Measurements from ENCODE around the gene MAP2K5.

Gene MAP2K5

DNA sequence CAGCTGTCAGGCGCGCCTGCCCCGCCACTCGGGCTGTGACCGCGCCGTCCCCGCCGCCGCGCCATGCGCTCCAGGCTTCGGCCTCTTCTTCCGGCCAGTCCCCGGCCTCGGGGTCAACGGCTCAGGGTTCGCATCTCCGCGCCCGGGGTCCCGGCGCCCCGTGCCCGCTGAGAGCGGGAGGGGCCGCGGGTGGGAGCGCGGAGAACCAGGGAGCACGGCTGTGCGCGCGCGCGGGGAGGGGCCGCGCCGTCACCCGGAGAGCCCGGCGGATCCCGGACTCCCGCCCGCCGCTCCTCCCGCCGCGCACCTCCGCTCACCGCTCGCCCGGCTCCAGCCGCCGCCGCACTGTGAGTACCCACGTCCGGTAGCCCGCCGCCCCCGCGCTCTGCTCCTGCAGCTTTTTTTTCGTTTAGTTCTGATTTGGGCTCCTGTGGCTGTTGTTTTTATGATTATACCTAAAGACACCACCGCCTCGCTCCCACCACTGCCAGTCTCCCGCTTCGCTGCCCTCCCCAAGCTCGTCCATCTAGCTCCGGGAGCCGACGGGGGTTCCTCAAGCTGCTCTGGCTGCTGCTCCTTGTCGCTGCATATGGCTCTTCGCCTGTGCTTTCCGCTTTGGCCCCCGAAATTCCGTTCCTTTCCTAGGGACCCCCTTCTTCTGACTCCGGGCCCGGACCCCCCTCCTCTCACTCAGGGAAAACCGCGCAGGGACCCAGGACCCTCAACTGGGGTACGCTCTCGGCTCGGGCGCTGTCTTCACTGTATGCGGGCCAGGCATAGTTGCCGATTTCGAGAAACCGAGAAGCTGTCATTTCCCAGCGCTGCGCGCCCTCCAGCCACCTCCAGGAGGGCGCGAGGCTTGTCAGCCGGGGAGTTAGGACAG is 281.1 kb downstream of the MAP2K5 start (continued):
- TF ChIP-seq ZNF248 (tag by site-specific recombination; IDR thresholded peaks at IDR 0.05), result no peak
- TF ChIP-seq, protein P1, sequence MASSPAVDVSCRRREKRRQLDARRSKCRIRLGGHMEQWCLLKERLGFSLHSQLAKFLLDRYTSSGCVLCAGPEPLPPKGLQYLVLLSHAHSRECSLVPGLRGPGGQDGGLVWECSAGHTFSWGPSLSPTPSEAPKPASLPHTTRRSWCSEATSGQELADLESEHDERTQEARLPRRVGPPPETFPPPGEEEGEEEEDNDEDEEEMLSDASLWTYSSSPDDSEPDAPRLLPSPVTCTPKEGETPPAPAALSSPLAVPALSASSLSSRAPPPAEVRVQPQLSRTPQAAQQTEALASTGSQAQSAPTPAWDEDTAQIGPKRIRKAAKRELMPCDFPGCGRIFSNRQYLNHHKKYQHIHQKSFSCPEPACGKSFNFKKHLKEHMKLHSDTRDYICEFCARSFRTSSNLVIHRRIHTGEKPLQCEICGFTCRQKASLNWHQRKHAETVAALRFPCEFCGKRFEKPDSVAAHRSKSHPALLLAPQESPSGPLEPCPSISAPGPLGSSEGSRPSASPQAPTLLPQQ (tag by site-specific recombination; IDR thresholded peaks at IDR 0.05), result peak; percentile 35; the same call in 1 of the 2 replicates
- TF ChIP-seq ZNF114 (tag by site-specific recombination; IDR thresholded peaks at IDR 0.05), result no peak
- 0 out of 2 replicates have a peak, but pooled peaks have one; percentile 19 for TF ChIP-seq BCL11B (tag by site-specific recombination; IDR thresholded peaks at IDR 0.05; ENCODE audit: low read depth)
- TF ChIP-seq ZNF211 (tag by site-specific recombination; IDR thresholded peaks at IDR 0.05; ENCODE audit: low read depth), result no peak
- peak; percentile 58 for TF ChIP-seq ZFHX2 (tag by site-specific recombination; conservative IDR thresholded peaks at IDR 0.05)
- TF ChIP-seq HOXA7 (CRISPR knock-in tag; IDR thresholded peaks at IDR 0.05; ENCODE audit: borderline replicate concordance), result no peak
- TF ChIP-seq ZNF514 (tag by site-specific recombination; IDR thresholded peaks at IDR 0.05), result no peak
- TF ChIP-seq, protein P2, sequence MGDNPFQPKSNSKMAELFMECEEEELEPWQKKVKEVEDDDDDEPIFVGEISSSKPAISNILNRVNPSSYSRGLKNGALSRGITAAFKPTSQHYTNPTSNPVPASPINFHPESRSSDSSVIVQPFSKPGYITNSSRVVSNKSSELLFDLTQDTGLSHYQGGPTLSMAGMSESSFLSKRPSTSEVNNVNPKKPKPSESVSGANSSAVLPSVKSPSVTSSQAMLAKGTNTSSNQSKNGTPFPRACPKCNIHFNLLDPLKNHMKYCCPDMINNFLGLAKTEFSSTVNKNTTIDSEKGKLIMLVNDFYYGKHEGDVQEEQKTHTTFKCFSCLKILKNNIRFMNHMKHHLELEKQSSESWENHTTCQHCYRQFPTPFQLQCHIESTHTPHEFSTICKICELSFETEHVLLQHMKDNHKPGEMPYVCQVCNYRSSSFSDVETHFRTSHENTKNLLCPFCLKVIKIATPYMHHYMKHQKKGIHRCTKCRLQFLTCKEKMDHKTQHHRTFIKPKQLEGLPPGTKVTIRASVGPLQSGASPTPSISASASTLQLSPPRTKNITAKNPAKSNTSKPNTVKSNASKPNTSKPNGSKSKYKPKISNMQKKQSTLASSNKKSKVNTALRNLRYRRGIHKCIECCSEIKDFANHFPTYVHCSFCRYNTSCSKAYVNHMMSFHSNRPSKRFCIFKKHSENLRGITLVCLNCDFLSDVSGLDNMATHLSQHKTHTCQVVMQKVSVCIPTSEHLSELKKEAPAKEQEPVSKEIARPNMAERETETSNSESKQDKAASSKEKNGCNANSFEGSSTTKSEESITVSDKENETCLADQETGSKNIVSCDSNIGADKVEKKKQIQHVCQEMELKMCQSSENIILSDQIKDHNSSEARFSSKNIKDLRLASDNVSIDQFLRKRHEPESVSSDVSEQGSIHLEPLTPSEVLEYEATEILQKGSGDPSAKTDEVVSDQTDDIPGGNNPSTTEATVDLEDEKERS (tag by site-specific recombination; IDR thresholded peaks at IDR 0.05), result no peak
- TF ChIP-seq ZNF174 (tag by site-specific recombination; IDR thresholded peaks at IDR 0.05), result no peak
- TF ChIP-seq ZNF394 (tag by site-specific recombination; IDR thresholded peaks at IDR 0.05; ENCODE audit: borderline replicate concordance), result peak; percentile 76; the same call in 1 of the 2 replicates
- 0 out of 2 replicates have a peak, but pooled peaks have one; percentile 13 for TF ChIP-seq YY1 (tag by site-specific recombination; IDR thresholded peaks at IDR 0.05)
- TF ChIP-seq GLI4 (tag by site-specific recombination; IDR thresholded peaks at IDR 0.05), result no peak

DNA sequence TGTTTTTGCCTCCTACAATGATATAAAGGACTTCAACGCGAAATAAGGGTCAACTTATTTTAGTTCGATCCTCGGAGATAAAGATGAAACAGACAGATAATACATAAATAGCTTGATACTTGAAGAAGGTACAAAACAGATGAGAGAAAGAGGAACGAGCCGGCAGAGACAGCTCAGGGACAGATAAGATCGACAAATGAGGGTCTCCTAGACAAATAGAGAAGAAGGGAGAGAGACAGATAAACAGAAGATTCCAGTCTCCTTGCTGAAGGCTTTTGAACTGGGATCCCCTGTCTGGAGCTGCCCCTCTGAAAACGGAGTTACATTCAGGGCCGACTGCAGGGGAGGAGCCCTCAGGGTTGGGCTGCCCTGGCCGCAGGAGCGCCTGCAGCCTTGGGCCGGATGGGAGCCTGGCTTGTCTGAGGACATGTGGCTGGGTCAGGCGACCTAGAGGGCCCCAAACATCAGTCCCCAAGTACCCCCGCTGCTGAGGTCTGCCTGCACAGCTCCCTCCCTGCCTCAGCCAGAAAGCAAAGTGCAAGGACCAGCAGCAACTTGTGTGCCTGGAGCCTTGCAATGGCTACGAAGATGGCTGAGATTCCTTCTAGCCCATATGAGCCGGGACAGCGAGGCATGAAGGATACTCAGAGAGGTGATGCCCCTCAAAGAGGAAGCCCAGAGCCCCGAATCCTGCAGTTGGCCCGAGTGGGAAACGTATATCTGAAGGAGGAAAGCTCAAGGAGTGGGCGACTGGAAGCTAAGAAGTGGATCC is 281.9 kb downstream of the MAP2K5 start:
- no peak overlapping the region for H3K27ac ChIP-seq (ENCODE audit: extremely low read depth, low read depth, low read length)
- H3K4me3 ChIP-seq (ENCODE audit: low read depth, low read length), result no peak overlapping the region
- H3K9me3 ChIP-seq (ENCODE audit: control insufficient read depth, insufficient read depth, low read depth, low read length), result no peaks in the 10 kb centered on the region
- no peaks in the 10 kb centered on the region for H3K36me3 ChIP-seq (ENCODE audit: control insufficient read depth in 2 of 2, insufficient read depth in 1 of 2, low read length in 2 of 2)
- POLR2A ChIA-PET, result interaction anchor here (1.3 to 1.5 kb wide), 3 partner anchors 16 to 303 kb away, joined by 3 to 4 read pairs (median 4); partner anchors contain the start of gene MAP2K5
- peaks cover 7% of the 10 kb centered on the region for H3K4me1 ChIP-seq (ENCODE audit: control insufficient read depth, insufficient read depth, low read length)
- CTCF ChIA-PET, result interaction anchor here (0.5 to 1.3 kb wide), 10 partner anchors 8 to 1233 kb away, joined by 3 to 5 read pairs (median 3); partner anchors contain the start of gene C15orf61
- TF ChIP-seq ZNF701 (tag by site-specific recombination; IDR thresholded peaks at IDR 0.05) (no peak), HOXA7 (CRISPR knock-in tag; IDR thresholded peaks at IDR 0.05; ENCODE audit: borderline replicate concordance) (no peak), ZBTB20 (tag by site-specific recombination; IDR thresholded peaks at IDR 0.05) (peak; percentile 21; the same call in 1 of the 2 replicates), YY1 (tag by site-specific recombination; IDR thresholded peaks at IDR 0.05) (no peak), ZNF366 (tag by site-specific recombination; conservative IDR thresholded peaks at IDR 0.05) (0 out of 2 replicates have a peak, but pooled peaks have one; percentile 15), ZNF624 (tag by site-specific recombination; IDR thresholded peaks at IDR 0.05) (no peak), ZNF837 (tag by site-specific recombination; IDR thresholded peaks at IDR 0.05) (no peak), ZNF664 (tag by site-specific recombination; IDR thresholded peaks at IDR 0.05) (no peak), ZBTB17 (tag by site-specific recombination; IDR thresholded peaks at IDR 0.05) (peak; percentile 20), ZBTB49 (tag by site-specific recombination; IDR thresholded peaks at IDR 0.05; ENCODE audit: low read depth) (no peak), SP7 (tag by site-specific recombination; IDR thresholded peaks at IDR 0.05) (no peak), SP3 (tag by site-specific recombination; IDR thresholded peaks at IDR 0.05) (no peak), ZNF335 (tag by site-specific recombination; conservative IDR thresholded peaks at IDR 0.05) (0 out of 2 replicates have a peak, but pooled peaks have one; percentile 11), ZNF76 (tag by site-specific recombination; IDR thresholded peaks at IDR 0.05; ENCODE audit: borderline replicate concordance, low read depth) (no peak), HOXD13 (CRISPR knock-in tag; IDR thresholded peaks at IDR 0.05; ENCODE audit: borderline replicate concordance) (no peak), EGR2 (tag by site-specific recombination; IDR thresholded peaks at IDR 0.05; ENCODE audit: low read depth) (no peak)
